PC-3 (cell line): ENCODE data around the gene ABHD13. TPM values are rescaled to one million over a fixed set of nuclear protein-coding genes. Genes with fewer than 3 reads are reported as not detected.

Source experiments
- ATAC-seq: fragments of 200-7000 bp; cut with Tn5 transposase; 2 replicates; pipeline ENCODE4 v1.9.1; 2020; ENCODE audit warnings: mild to moderate bottlenecking, moderate library complexity
- BruUV-seq: library from RNA; stranded (reverse); fragments of 400-500 nt; replicated peaks from 2 replicates; lab custom pipeline; 2021; lab: Mats Ljungman, UMichigan
- CTCF ChIA-PET: fragments of 300-600 bp; sonication (Branson Sonifier 250); formaldehyde crosslinking; loops from one replicate; lab custom pipeline; 2022; ENCODE audit warnings: antibody characterized with exemption; lab: Charles Lee
- POLR2A ChIA-PET: fragments of 300-600 bp; sonication (Branson Sonifier 250); formaldehyde crosslinking; loops from one replicate; lab custom pipeline; 2022; ENCODE audit warnings: antibody characterized with exemption; ENCODE audit not compliant: unreplicated experiment; lab: Charles Lee
- DNase-seq: peaks from one replicate; pipeline ENCODE4 v3.0.0-alpha.2; 2015
- H2AFZ ChIP-seq: fragments of 300-600 bp; sonication (generic); 2 replicates; pipeline ENCODE4 v1.6.0; 2016; ENCODE audit warnings: antibody characterized with exemption, low read length
- H3F3A ChIP-seq: fragments of 300-600 bp; sonication (generic); one replicate; pipeline ENCODE4 v1.6.0; 2017; ENCODE audit warnings: antibody characterized with exemption, low read length, control low read depth, mild to moderate bottlenecking; ENCODE audit not compliant: unreplicated experiment
- H3K27ac ChIP-seq: fragments of 300-600 bp; sonication (generic); 2 replicates; pipeline ENCODE4 v1.5.1; 2016; ENCODE audit warnings: mild to moderate bottlenecking, low read length
- H3K27me3 ChIP-seq: fragments of 300-600 bp; sonication (generic); 2 replicates; pipeline ENCODE4 v1.6.1; 2016; ENCODE audit warnings: low read length, mixed read lengths
- H3K36me3 ChIP-seq: fragments of 300-600 bp; sonication (generic); 2 replicates; pipeline ENCODE4 v1.6.1; 2016; ENCODE audit warnings: low read depth, mixed run types, low read length, mixed read lengths
- H3K4me1 ChIP-seq: fragments of 300-600 bp; sonication (generic); 2 replicates; pipeline ENCODE4 v1.5.1; 2016; ENCODE audit warnings: low read length; ENCODE audit not compliant: insufficient read depth
- H3K4me2 ChIP-seq: fragments of 300-600 bp; sonication (generic); 2 replicates; pipeline ENCODE4 v1.6.0; 2016; ENCODE audit warnings: low read length
- H3K4me3 ChIP-seq: fragments of 300-600 bp; sonication (generic); 2 replicates; pipeline ENCODE4 v1.5.1; 2016; ENCODE audit warnings: mild to moderate bottlenecking, low read length, mixed read lengths
- H3K79me2 ChIP-seq: fragments of 300-600 bp; sonication (generic); 2 replicates; pipeline ENCODE4 v1.6.1; 2017; ENCODE audit warnings: low read length, mixed read lengths
- H3K9ac ChIP-seq: fragments of 300-600 bp; sonication (generic); 2 replicates; pipeline ENCODE4 v1.6.0; 2016; ENCODE audit warnings: mild to moderate bottlenecking, low read length
- H3K9me2 ChIP-seq: fragments of 300-600 bp; sonication (generic); replicated peaks from 2 replicates; pipeline ENCODE4 v1.6.1; 2016; ENCODE audit warnings: mixed run types, low read length, mixed read lengths
- H3K9me3 ChIP-seq: fragments of 300-600 bp; sonication (generic); 2 replicates; pipeline ENCODE4 v1.6.1; 2016; ENCODE audit warnings: low read length, mixed read lengths
- H4K20me1 ChIP-seq: fragments of 300-600 bp; sonication (generic); 2 replicates; pipeline ENCODE4 v1.6.1; 2016; ENCODE audit warnings: low read length, mixed read lengths
- EZH2 ChIP-seq: fragments of 300-600 bp; sonication (generic); IDR thresholded peaks from one replicate; pipeline ENCODE4 v1.6.1; 2017; ENCODE audit warnings: antibody characterized with exemption, mild to moderate bottlenecking, low read length; ENCODE audit not compliant: unreplicated experiment
- EZH2phosphoT487 ChIP-seq: fragments of 300-600 bp; sonication (generic); IDR thresholded peaks from 2 replicates; pipeline ENCODE4 v1.6.1; 2018; ENCODE audit warnings: mild to moderate bottlenecking, antibody characterized with exemption, low read length, borderline replicate concordance
- intact Hi-C: fragments of 100-400 bp; cut with micrococcal nuclease; formaldehyde crosslinking; loops from 2 replicates; pipeline ENCODE4 v1.9.0; 2023
- total RNA-seq: library from RNA; depleted of rRNA; stranded (reverse); fragments of >200 nt; gene quantifications from 2 replicates; pipeline ENCODE4 v1.2.3, GENCODE V29; 2014; rRNA removed
- TF ChIP-seq, protein P1 (sequence below): fragments of 300-600 bp; sonication (generic); conservative IDR thresholded peaks from 2 replicates; pipeline ENCODE4 v1.5.1; 2017; ENCODE audit warnings: antibody characterized with exemption, low read depth, mild to moderate bottlenecking, low read length

The ABHD13 gene
- total RNA-seq, 1 experiment from 2014 or later = 3.9 TPM

DNA sequence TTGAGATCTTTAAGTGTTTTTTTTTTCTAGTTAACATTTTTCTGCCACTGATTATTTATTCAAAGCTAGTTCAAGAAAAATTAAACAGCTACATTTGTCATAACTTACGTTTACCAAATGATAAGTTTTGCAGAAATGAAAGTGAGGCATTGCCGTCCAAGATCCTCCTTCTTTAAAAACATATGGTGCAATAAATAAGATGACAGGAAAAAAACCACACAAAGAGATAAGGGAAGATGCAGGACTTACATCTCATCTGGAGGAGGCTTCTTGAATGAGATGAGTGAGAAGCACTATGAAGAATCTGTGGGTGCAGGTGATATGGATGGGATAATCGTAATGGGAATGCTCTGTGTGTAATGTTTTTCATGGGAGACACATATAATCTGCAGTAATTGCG lies 63.7 kb downstream of the ABHD13 start:
- no peak overlapping the region for H3K4me2 ChIP-seq
- no peak overlapping the region for H3K9ac ChIP-seq
- ATAC-seq (no peak), DNase-seq (no peak)
- no peaks in the 10 kb centered on the region for H3K4me1 ChIP-seq
- POLR2A ChIA-PET = no interaction called here
- no peaks in the 10 kb centered on the region for H3K9me3 ChIP-seq
- H3K27me3 ChIP-seq = peaks cover 26% of the 10 kb centered on the region; the same call in 1 of the 2 replicates
- no peaks in the 10 kb centered on the region for H3K36me3 ChIP-seq
- H3K27ac ChIP-seq = no peak overlapping the region
- no TSS peak for BruUV-seq
- no peaks in the 10 kb centered on the region for H3F3A ChIP-seq
- intact Hi-C loops = no loop called here
- CTCF ChIA-PET = no interaction called here
- H4K20me1 ChIP-seq = no peaks in the 10 kb centered on the region
- no peak overlapping the region for H3K4me3 ChIP-seq
- no peak for TF ChIP-seq EZH2phosphoT487
- no peak overlapping the region for H2AFZ ChIP-seq
- H3K9me2 ChIP-seq = no peaks in the 10 kb centered on the region
- no peaks in the 10 kb centered on the region for H3K79me2 ChIP-seq

DNA sequence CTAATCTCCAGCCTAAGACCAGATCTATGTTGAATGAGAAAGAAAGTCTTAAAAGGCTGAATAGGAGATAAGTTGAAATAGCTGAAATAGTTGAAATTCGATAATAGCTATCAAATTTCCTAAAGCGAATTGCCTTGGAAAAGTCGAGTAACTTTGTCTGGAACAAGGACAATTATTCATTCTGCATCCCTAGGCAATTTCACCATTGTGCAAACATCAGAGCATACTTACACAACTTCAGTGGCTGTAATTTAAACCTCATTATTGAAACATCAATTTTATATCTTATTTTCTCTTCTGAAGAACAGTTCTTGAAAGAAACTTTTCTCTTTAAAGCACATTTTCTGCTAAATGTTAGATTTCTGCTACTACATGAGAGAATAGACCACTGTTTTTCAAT lies 64.9 kb downstream of the ABHD13 start:
- Histone ChIP-seq H2AFZ (no peak overlapping the region), H3K9ac (no peak overlapping the region), H3F3A (no peaks in the 10 kb centered on the region), H3K27ac (no peak overlapping the region), H3K27me3 (peaks cover 24% of the 10 kb centered on the region; the same call in 1 of the 2 replicates), H3K9me3 (no peaks in the 10 kb centered on the region), H3K9me2 (no peaks in the 10 kb centered on the region), H3K36me3 (no peaks in the 10 kb centered on the region), H3K4me2 (no peak overlapping the region), H4K20me1 (no peaks in the 10 kb centered on the region), H3K4me3 (no peak overlapping the region), H3K79me2 (no peaks in the 10 kb centered on the region), H3K4me1 (no peaks in the 10 kb centered on the region)
- intact Hi-C loops = no loop called here
- ChIA-PET POLR2A (no interaction called here), CTCF (no interaction called here)
- no TSS peak for BruUV-seq
- ATAC-seq (no peak), DNase-seq (peak; percentile 31)
- TF ChIP-seq EZH2 (no peak), EZH2phosphoT487 (no peak)
- TF ChIP-seq, protein P1, sequence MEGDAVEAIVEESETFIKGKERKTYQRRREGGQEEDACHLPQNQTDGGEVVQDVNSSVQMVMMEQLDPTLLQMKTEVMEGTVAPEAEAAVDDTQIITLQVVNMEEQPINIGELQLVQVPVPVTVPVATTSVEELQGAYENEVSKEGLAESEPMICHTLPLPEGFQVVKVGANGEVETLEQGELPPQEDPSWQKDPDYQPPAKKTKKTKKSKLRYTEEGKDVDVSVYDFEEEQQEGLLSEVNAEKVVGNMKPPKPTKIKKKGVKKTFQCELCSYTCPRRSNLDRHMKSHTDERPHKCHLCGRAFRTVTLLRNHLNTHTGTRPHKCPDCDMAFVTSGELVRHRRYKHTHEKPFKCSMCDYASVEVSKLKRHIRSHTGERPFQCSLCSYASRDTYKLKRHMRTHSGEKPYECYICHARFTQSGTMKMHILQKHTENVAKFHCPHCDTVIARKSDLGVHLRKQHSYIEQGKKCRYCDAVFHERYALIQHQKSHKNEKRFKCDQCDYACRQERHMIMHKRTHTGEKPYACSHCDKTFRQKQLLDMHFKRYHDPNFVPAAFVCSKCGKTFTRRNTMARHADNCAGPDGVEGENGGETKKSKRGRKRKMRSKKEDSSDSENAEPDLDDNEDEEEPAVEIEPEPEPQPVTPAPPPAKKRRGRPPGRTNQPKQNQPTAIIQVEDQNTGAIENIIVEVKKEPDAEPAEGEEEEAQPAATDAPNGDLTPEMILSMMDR = no peak

Other genes starting within 250 kb of the ABHD13 start
- gene LIG4, start 2.9 kb upstream of the ABHD13 start, total RNA-seq = 4.6 and 5.4 TPM in 2 replicates
- 2.6 TPM in 1 of 2 replicates, not detected in the other for gene TNFSF13B, start 51.3 kb downstream of the ABHD13 start, total RNA-seq